GM23338 (cell line): ENCODE results near the gene GALNT16. TPM values are rescaled to one million over a fixed set of nuclear protein-coding genes. Genes with fewer than 3 reads are reported as not detected.

Experiments
- ATAC-seq: fragments of 200-7000 bp; cut with Tn5 transposase; 3 replicates; pipeline ENCODE4 v1.9.1; 2020
- DNase-seq: peaks from one replicate; pipeline ENCODE4 v3.0.0-alpha.2; 2015; ENCODE audit warnings: low spot score
- H2AFZ ChIP-seq: fragments of 200-600 bp; sonication (generic); 2 replicates; pipeline ENCODE4 v1.8.0; 2016; ENCODE audit warnings: antibody characterized with exemption, mild to moderate bottlenecking, moderate library complexity
- H3F3A ChIP-seq: fragments of 200-600 bp; sonication (generic); replicated peaks from 2 replicates; pipeline ENCODE4 v1.8.0; 2017; ENCODE audit warnings: antibody characterized with exemption, mixed run types, low read depth
- H3K27ac ChIP-seq: fragments of 200-600 bp; sonication (generic); 2 replicates; pipeline ENCODE4 v1.6.1; 2016; ENCODE audit warnings: low read depth
- H3K27me3 ChIP-seq: fragments of 200-600 bp; sonication (generic); 2 replicates; pipeline ENCODE4 v1.8.0; 2016; ENCODE audit warnings: mild to moderate bottlenecking, mixed run types, moderate library complexity; ENCODE audit not compliant: insufficient read depth
- H3K36me3 ChIP-seq: fragments of 200-600 bp; sonication (generic); 2 replicates; pipeline ENCODE4 v1.8.0; 2016; ENCODE audit warnings: mild to moderate bottlenecking; ENCODE audit not compliant: insufficient read depth
- H3K4me1 ChIP-seq: fragments of 200-600 bp; sonication (generic); 2 replicates; pipeline ENCODE4 v1.8.0; 2016; ENCODE audit warnings: mild to moderate bottlenecking, moderate library complexity; ENCODE audit not compliant: insufficient read depth
- H3K4me2 ChIP-seq: fragments of 200-600 bp; sonication (generic); 2 replicates; pipeline ENCODE4 v1.7.1; 2017; ENCODE audit warnings: mixed run types
- H3K4me3 ChIP-seq: fragments of 200-600 bp; sonication (generic); 2 replicates; pipeline ENCODE4 v1.6.1; 2016; ENCODE audit warnings: mixed run types
- H3K79me2 ChIP-seq: fragments of 200-600 bp; sonication (generic); replicated peaks from 2 replicates; pipeline ENCODE4 v1.8.0; 2017; ENCODE audit warnings: mild to moderate bottlenecking; ENCODE audit not compliant: insufficient read depth
- H3K9me2 ChIP-seq: fragments of 200-600 bp; sonication (generic); 2 replicates; pipeline ENCODE4 v1.8.0; 2017; ENCODE audit not compliant: insufficient read depth
- H4K20me1 ChIP-seq: fragments of 200-600 bp; sonication (generic); replicated peaks from 2 replicates; pipeline ENCODE4 v1.8.0; 2017; ENCODE audit warnings: mild to moderate bottlenecking; ENCODE audit not compliant: insufficient read depth
- H3K27ac Mint-ChIP-seq: 2 replicates; pipeline ENCODE4 v1.8.0; 2020; ENCODE audit warnings: inconsistent platforms, mild to moderate bottlenecking, moderate library complexity, mixed read lengths
- H3K27me3 Mint-ChIP-seq: 3 replicates; pipeline ENCODE4 v1.8.0; 2022; ENCODE audit warnings: low read depth, mild to moderate bottlenecking, moderate library complexity, mixed read lengths, inconsistent platforms; ENCODE audit not compliant: insufficient read depth, poor library complexity
- H3K36me3 Mint-ChIP-seq: 3 replicates; pipeline ENCODE4 v1.8.0; 2021; ENCODE audit warnings: low read depth, mild to moderate bottlenecking, inconsistent platforms, moderate library complexity, mixed read lengths
- H3K4me1 Mint-ChIP-seq: 3 replicates; pipeline ENCODE4 v1.8.0; 2020; ENCODE audit warnings: mild to moderate bottlenecking, inconsistent platforms, mixed read lengths
- H3K4me3 Mint-ChIP-seq: 3 replicates; pipeline ENCODE4 v1.8.0; 2021; ENCODE audit warnings: moderate library complexity, mild to moderate bottlenecking, inconsistent platforms, mixed read lengths
- H3K9me3 Mint-ChIP-seq: 3 replicates; pipeline ENCODE4 v1.8.0; 2020; ENCODE audit warnings: moderate library complexity, mild to moderate bottlenecking, inconsistent platforms, mixed read lengths
- CTCF ChIP-seq, 2 experiments: fragments of 200-600 bp in 1 of 2; sonication (generic) in 1 of 2; conservative IDR thresholded peaks; 2 replicates each; pipeline versions ENCODE4 v1.5.1 to v1.6.1; 2016 to 2017; ENCODE audit warnings: antibody characterized with exemption in 2 of 2, low read depth in 2 of 2, mild to moderate bottlenecking in 2 of 2, moderate library complexity in 1 of 2
- ETS1 ChIP-seq: IDR thresholded peaks from 2 replicates; pipeline ENCODE4 v1.6.1; 2016; ENCODE audit warnings: antibody characterized with exemption
- POLR2AphosphoS5 ChIP-seq: IDR thresholded peaks from 2 replicates; pipeline ENCODE4 v1.6.1; 2016; ENCODE audit warnings: antibody characterized with exemption, low read depth
- REST ChIP-seq: IDR thresholded peaks from one replicate; pipeline ENCODE4 v1.6.1; 2018; ENCODE audit warnings: antibody characterized with exemption; ENCODE audit not compliant: unreplicated experiment
- ZNF114 ChIP-seq: fragments of 250-450 bp; sonication (Bioruptor Pico); IDR thresholded peaks from 2 replicates; pipeline ENCODE4 v1.5.0; 2020; ENCODE audit warnings: mild to moderate bottlenecking, moderate library complexity
- polyA plus RNA-seq: library from polyadenylated mRNA; unstranded; fragments of >200 nt; fragmentation: Nextera tagmentation; extraction: Ambion mirVana; gene quantifications from 2 replicates; pipeline ENCODE4 v1.2.1, GENCODE V29; 2016
- total RNA-seq: library from RNA; depleted of rRNA; stranded (reverse); fragments of >200 nt; shearing (Covaris generic); gene quantifications from 2 replicates; pipeline ENCODE4 v1.2.3, GENCODE V29; 2014

Gene GALNT16
- total and polyA plus RNA-seq, 2 experiments from 2014 or later, result 1.5 to 2.9 TPM

GRCh38 chr14:69358233-69358963, 98.4 kb downstream of the GALNT16 start (continued):
- TF ChIP-seq ETS1 (no peak), CTCF (conservative IDR thresholded peaks at IDR 0.05; ENCODE audit: low read depth in 2 of 2) (no peak), REST (no peak), ZNF114 (CRISPR knock-in tag) (no peak)

- ATAC-seq (no peak), DNase-seq (no peak)
- no peaks in the 10 kb centered on the region for H3K27me3 ChIP-seq
- H3K9me3 Mint-ChIP-seq, result no peaks in the 10 kb centered on the region
- no peaks in the 10 kb centered on the region for H3K36me3 ChIP-seq
- H3K4me3 Mint-ChIP-seq, result no peak overlapping the region
- H3K36me3 Mint-ChIP-seq, result no peaks in the 10 kb centered on the region
- H3K4me3 ChIP-seq, result no peak overlapping the region
- H3K79me2 ChIP-seq, result no peaks in the 10 kb centered on the region
- TF ChIP-seq POLR2AphosphoS5 (no peak), REST (no peak)
- no peak overlapping the region for H3K27ac ChIP-seq
- H3K27ac Mint-ChIP-seq, result no peak overlapping the region
- no peaks in the 10 kb centered on the region for H3K4me1 ChIP-seq
- H3K4me2 ChIP-seq, result no peak overlapping the region
- H3K4me1 Mint-ChIP-seq, result peaks cover 7% of the 10 kb centered on the region
- H2AFZ ChIP-seq, result no peak overlapping the region
- H3K27me3 Mint-ChIP-seq, result peaks cover 4% of the 10 kb centered on the region
- H3F3A ChIP-seq, result no peaks in the 10 kb centered on the region
- H3K9me2 ChIP-seq, result no peaks in the 10 kb centered on the region
- H4K20me1 ChIP-seq, result no peaks in the 10 kb centered on the region
Measured at GRCh38 chr14:69358966-69359365, 99.0 kb downstream of the GALNT16 start.
